Activated CD4-positive, alpha-beta memory T cell treated with anti-CD3 and anti-CD28 coated beads for 36 hours (primary cell): Measurements from ENCODE around the gene IGFL4. TPM values are rescaled to one million over a fixed set of nuclear protein-coding genes. Genes with fewer than 3 reads are reported as not detected.

Experiments used
- CTCF ChIA-PET: fragments of 350-600 bp; sonication (Branson Sonifier 250); formaldehyde crosslinking; loops from one replicate; lab custom pipeline; 2021; ENCODE audit warnings: antibody characterized with exemption, inconsistent platforms; lab: Charles Lee
- POLR2A ChIA-PET: fragments of 350-600 bp; sonication (Branson Sonifier 250); formaldehyde crosslinking; loops from one replicate; lab custom pipeline; 2021; ENCODE audit warnings: antibody characterized with exemption; lab: Charles Lee
- DNase-seq: peaks from one replicate; pipeline ENCODE4 v3.0.0-alpha.2; 2020
- H3K27ac Mint-ChIP-seq: one replicate; pipeline ENCODE4 v1.8.0; 2021; ENCODE audit warnings: mixed read lengths
- H3K27me3 Mint-ChIP-seq: one replicate; pipeline ENCODE4 v1.8.0; 2021; ENCODE audit warnings: mixed read lengths
- H3K36me3 Mint-ChIP-seq: one replicate; pipeline ENCODE4 v1.8.0; 2021; ENCODE audit warnings: mixed read lengths
- H3K4me1 Mint-ChIP-seq: one replicate; pipeline ENCODE4 v1.8.0; 2021; ENCODE audit warnings: low read depth, mixed read lengths
- H3K4me3 Mint-ChIP-seq: one replicate; pipeline ENCODE4 v1.8.0; 2021; ENCODE audit warnings: mild to moderate bottlenecking, mixed read lengths
- H3K9me3 Mint-ChIP-seq: one replicate; pipeline ENCODE4 v1.8.0; 2021; ENCODE audit warnings: mixed read lengths
- intact Hi-C: fragments of 100-400 bp; cut with micrococcal nuclease; formaldehyde crosslinking; loops from one replicate; pipeline ENCODE4 v1.15.1; 2023
- total RNA-seq, 2 experiments: library from RNA; stranded (reverse); gene quantifications; one replicate each; pipeline ENCODE4 v1.2.3, GENCODE V29; 2021

IGFL4 gene
- total RNA-seq, 2 experiments from 2014 or later, result not detected

DNA sequence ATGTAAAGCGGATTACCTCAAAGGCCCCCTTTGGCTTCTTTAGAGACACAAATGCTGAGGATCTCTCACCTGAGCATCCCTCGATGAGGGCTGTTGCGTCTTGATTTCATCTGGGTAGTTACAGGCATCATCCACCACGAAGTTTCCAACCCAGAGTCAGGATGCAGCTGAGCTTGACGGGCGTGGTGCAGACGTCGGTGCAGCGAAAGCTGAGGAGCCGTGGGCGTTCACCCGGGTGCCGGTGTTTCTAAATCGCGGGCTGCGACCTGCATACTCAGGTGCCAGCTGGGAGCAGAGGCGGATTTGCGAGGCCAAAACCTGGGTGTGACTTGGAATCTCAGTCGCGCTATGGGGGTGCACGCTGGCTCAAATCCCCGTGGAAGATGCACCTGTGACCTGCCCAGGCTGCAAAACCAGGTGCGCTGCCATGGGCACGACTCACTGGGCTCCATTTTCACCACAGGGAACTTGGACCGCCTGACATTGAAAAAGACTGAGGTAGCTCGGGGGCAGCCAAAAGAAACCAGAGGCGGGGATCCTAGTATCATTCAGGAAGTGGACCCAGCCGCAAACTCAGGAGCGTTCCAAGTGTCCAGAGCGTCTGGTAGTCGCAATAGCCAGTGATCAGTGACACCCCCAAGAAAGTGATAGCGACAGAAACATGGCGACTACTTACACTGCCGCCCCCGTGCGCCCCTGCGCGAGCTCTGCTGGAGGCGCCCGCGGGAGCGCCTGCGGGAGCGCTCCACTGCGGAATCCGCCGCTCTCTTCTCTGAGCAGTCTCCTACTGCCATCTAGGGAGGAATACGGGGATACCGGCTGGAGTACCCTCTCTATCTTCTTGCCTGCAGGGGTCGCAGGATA, 36.4 kb upstream of the IGFL4 start:
- POLR2A ChIA-PET, result no interaction called here

DNA sequence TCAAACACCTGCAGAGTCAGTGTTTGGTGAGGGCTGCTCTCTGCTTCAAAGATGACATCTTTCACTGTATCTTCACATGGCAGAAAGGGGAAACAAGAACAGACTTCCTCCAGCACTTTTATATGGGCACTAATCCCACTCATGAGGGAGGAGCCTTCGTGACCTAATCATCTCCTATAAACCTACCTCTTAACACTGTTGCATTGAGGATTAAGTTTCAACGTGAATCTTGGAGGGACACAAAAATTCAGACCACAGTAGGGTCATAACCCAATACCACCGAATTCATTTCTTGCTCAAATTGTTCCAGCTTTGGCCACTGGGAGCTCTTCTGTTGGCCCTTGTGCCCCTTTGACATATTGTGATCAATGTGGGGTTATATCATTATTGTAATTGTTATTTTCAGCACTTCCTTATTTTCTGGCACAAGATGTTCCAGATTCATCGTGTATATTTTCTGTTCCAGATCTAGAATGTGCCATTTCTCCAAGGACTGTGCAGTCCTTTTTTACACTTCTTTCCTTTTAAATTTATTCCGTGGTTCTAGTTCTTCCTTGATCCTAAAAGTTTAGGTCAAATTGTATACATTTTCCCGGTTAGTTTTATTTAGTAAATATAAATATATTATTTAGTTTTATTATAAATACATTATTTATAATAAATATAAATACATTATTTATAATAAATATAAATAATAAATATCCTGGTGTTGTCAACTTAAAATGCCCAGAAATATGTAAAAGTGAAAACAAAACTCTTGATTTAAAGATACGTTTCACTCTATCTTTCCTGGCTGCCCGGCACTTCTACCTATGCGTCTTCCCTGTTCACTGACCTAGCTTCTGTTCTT, 35.5 kb upstream of the IGFL4 start:
- intact Hi-C loops, result loop anchor here (2.0 kb wide), 1 partner anchor 47 kb away; no protein-coding TSS in a partner anchor
- Mint-ChIP-seq H3K27ac (no peak overlapping the region), H3K27me3 (peaks cover 74% of the 10 kb centered on the region), H3K36me3 (no peaks in the 10 kb centered on the region), H3K9me3 (peaks cover 2% of the 10 kb centered on the region), H3K4me3 (no peak overlapping the region), H3K4me1 (peaks cover 8% of the 10 kb centered on the region)
- ChIA-PET CTCF (interaction anchor here (0.6 to 7.7 kb wide), 6 partner anchors 9 to 189 kb away, joined by 3 to 92 read pairs (median 38); no protein-coding TSS in a partner anchor), POLR2A (no interaction called here)
- DNase-seq, result no peak

More for the DNA sequence above, 36.4 kb upstream of the IGFL4 start:
- Mint-ChIP-seq H3K4me1 (peaks cover 8% of the 10 kb centered on the region), H3K9me3 (peaks cover 2% of the 10 kb centered on the region), H3K36me3 (no peaks in the 10 kb centered on the region), H3K27me3 (peaks cover 77% of the 10 kb centered on the region), H3K27ac (no peak overlapping the region), H3K4me3 (no peak overlapping the region)
- intact Hi-C loops, result loop anchor here (1.0 to 2.0 kb wide), 2 partner anchors 48 to 112 kb away; no protein-coding TSS in a partner anchor
- CTCF ChIA-PET, result interaction anchor here (0.8 to 7.7 kb wide), 8 partner anchors 35 to 188 kb away, joined by 3 to 92 read pairs (median 5); no protein-coding TSS in a partner anchor
- DNase-seq, result peak; percentile 55

- Mint-ChIP-seq H3K27ac (no peak overlapping the region), H3K36me3 (no peaks in the 10 kb centered on the region), H3K4me1 (peaks cover 8% of the 10 kb centered on the region), H3K4me3 (no peak overlapping the region), H3K27me3 (peaks cover 72% of the 10 kb centered on the region), H3K9me3 (no peaks in the 10 kb centered on the region)
- intact Hi-C loops, result no loop called here
- CTCF ChIA-PET, result interaction anchor here (1.0 to 2.3 kb wide), 3 partner anchors 8 to 192 kb away, joined by 3 to 14 read pairs (median 8); no protein-coding TSS in a partner anchor
- no peak for DNase-seq
- POLR2A ChIA-PET, result no interaction called here
Measured at GRCh38 chr19:46073268-46073922, 32.6 kb upstream of the IGFL4 start.

GRCh38 chr19:46069806-46070341, 29.1 kb upstream of the IGFL4 start:
- POLR2A ChIA-PET, result no interaction called here
- Mint-ChIP-seq H3K36me3 (no peaks in the 10 kb centered on the region), H3K4me1 (no peaks in the 10 kb centered on the region), H3K4me3 (no peak overlapping the region), H3K9me3 (no peaks in the 10 kb centered on the region), H3K27ac (no peak overlapping the region), H3K27me3 (peaks cover 67% of the 10 kb centered on the region)
- intact Hi-C loops, result no loop called here
- no peak for DNase-seq
- CTCF ChIA-PET, result interaction anchor here (0.7 to 0.8 kb wide), 2 partner anchors 28 to 41 kb away, joined by 3 to 4 read pairs; no protein-coding TSS in a partner anchor

DNA sequence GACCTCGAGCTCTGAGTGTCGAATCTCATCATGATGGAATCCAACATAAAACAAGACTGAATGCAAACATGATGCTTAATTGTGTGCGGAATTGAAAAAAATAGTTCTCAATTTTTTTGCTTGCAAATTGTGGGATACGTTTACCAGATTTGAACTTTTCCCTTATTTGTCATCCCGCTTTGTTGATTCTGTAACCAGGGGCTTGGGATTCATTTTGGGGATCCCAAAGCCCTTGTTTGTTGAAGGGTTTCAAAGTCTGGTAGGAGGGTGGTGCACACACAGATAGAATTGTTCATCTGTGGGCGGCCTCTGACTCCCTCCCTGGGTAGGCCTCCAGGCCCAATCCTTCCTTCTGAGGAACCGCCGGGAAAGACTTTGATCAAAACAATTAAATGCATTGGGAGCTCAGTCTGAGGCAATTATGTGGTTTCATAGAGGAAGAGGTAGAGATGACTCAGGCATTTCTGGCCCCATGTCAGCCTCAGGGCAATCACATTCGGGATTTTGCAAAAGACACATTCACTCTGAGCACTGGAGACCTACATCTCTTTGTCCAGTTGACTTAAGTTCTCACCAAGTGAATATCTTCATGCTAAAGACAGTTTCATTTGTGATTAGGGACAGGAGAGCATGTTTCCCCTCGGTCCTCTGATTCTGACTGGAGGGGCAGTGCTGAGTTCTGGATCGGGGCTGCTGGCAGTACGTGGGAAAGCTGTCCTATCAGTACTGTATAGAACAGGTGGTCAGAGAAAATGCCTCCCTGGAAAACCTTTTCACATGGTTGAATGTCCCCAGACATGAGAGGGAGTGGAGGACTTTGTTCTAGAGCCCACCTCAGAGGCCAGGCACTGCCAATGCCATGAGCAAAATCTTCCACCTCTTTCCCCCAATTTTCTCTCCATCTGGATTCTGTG, 27.8 kb upstream of the IGFL4 start:
- POLR2A ChIA-PET, result no interaction called here

DNA sequence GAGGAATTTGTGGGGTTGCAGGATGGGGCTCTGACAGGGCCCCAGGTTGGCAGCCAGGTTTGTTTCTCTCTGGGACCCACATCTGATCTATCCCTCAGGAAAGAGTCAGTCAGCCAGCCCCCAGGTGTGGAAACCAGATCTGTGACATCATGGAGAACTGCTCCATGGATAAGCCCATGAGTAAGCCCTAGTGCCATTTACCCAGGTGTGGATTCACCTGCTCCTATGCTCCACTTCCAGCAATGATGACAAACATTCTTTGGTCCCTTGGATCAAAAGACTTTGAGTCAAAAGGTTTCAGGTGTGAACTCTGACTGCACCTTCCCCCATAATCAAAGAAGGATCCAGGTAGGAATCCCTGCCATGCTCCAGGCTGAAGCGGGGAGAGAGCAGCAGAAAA, 26.9 kb upstream of the IGFL4 start:
- Mint-ChIP-seq H3K36me3 (no peaks in the 10 kb centered on the region), H3K9me3 (no peaks in the 10 kb centered on the region), H3K27me3 (peaks cover 59% of the 10 kb centered on the region), H3K4me3 (no peak overlapping the region), H3K4me1 (no peaks in the 10 kb centered on the region), H3K27ac (no peak overlapping the region)
- no peak for DNase-seq
- ChIA-PET CTCF (interaction anchor here (2.1 kb wide), 1 partner anchor 39 kb away, joined by 6 read pairs; no protein-coding TSS in a partner anchor), POLR2A (no interaction called here)
- intact Hi-C loops, result no loop called here

More for the DNA sequence above, 27.8 kb upstream of the IGFL4 start:
- intact Hi-C loops, result no loop called here
- Mint-ChIP-seq H3K36me3 (no peaks in the 10 kb centered on the region), H3K4me3 (no peak overlapping the region), H3K27ac (no peak overlapping the region), H3K4me1 (no peaks in the 10 kb centered on the region), H3K9me3 (no peaks in the 10 kb centered on the region), H3K27me3 (peaks cover 67% of the 10 kb centered on the region)
- CTCF ChIA-PET, result interaction anchor here (1.1 kb wide), 1 partner anchor 10 kb away, joined by 4 read pairs; no protein-coding TSS in a partner anchor
- DNase-seq, result no peak

DNA sequence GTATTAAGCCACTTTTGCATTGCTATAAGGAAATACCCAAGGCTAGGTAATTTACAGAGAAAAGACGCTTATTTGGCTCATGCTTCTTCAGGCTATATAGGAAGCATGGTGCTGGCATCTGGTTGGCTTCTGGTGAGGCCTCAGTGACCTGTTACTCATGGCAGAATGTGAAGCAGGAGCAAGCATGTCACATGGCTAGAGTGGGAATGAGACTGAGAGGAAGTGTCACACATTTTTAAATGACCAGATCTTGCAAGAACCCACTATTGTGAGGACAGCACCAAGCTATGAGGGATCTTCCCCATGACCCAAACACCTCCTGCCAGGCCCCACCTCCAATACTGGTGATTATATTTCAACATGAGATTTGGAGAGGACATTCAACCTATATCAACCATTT, 25.7 kb upstream of the IGFL4 start:
- CTCF ChIA-PET, result interaction anchor here (0.9 to 2.1 kb wide), 2 partner anchors 17 to 37 kb away, joined by 3 to 6 read pairs; no protein-coding TSS in a partner anchor
- intact Hi-C loops, result no loop called here
- no peak overlapping the region for H3K4me3 Mint-ChIP-seq
- H3K27ac Mint-ChIP-seq, result no peak overlapping the region
- POLR2A ChIA-PET, result no interaction called here
- DNase-seq, result no peak
- H3K36me3 Mint-ChIP-seq, result no peaks in the 10 kb centered on the region
- H3K27me3 Mint-ChIP-seq, result peaks cover 52% of the 10 kb centered on the region
- H3K9me3 Mint-ChIP-seq, result no peaks in the 10 kb centered on the region
- no peaks in the 10 kb centered on the region for H3K4me1 Mint-ChIP-seq

GRCh38 chr19:46065486-46066071, 24.8 kb upstream of the IGFL4 start:
- no peak for DNase-seq
- POLR2A ChIA-PET, result no interaction called here
- Mint-ChIP-seq H3K4me3 (no peak overlapping the region), H3K4me1 (no peaks in the 10 kb centered on the region), H3K27me3 (peaks cover 43% of the 10 kb centered on the region), H3K27ac (no peak overlapping the region), H3K9me3 (peaks cover 3% of the 10 kb centered on the region), H3K36me3 (no peaks in the 10 kb centered on the region)
- CTCF ChIA-PET, result interaction anchor here (0.5 to 2.1 kb wide), 2 partner anchors 37 to 452 kb away, joined by 6 to 9 read pairs; no protein-coding TSS in a partner anchor
- intact Hi-C loops, result no loop called here

GRCh38 chr19:46063201-46063600, 22.4 kb upstream of the IGFL4 start:
- no peak overlapping the region for H3K4me3 Mint-ChIP-seq
- ChIA-PET CTCF (no interaction called here), POLR2A (no interaction called here)
- peaks cover 2% of the 10 kb centered on the region for H3K36me3 Mint-ChIP-seq
- H3K27me3 Mint-ChIP-seq, result peaks cover 34% of the 10 kb centered on the region
- H3K9me3 Mint-ChIP-seq, result peaks cover 16% of the 10 kb centered on the region
- H3K27ac Mint-ChIP-seq, result no peak overlapping the region
- intact Hi-C loops, result no loop called here
- no peak for DNase-seq
- no peaks in the 10 kb centered on the region for H3K4me1 Mint-ChIP-seq

DNA sequence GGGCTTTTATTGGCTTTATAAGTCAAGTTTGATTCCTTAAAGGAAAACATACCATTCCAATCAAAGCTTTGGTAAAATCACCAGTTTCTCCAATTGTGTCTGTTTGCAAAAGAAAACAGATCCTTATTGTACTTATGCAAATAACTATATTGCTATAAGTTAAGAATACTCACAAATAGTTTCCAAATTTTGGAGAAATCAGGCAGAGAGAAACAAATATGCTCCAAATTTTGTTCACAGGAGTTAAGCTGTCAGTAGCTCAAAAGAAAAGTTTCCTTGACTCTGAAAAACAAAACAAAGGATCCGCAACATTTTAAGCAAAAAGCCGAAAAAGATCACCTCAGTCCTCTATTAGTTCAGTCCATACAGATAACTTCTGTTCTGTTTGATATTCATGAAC, 19.2 kb upstream of the IGFL4 start:
- CTCF ChIA-PET, result interaction anchor here (1.2 kb wide), 1 partner anchor 11 kb away, joined by 3 read pairs; no protein-coding TSS in a partner anchor
- intact Hi-C loops, result no loop called here
- DNase-seq, result no peak
- POLR2A ChIA-PET, result no interaction called here
- Mint-ChIP-seq H3K36me3 (peaks cover 2% of the 10 kb centered on the region), H3K27ac (no peak overlapping the region), H3K27me3 (peaks cover 28% of the 10 kb centered on the region), H3K4me1 (no peaks in the 10 kb centered on the region), H3K9me3 (peaks cover 16% of the 10 kb centered on the region), H3K4me3 (no peak overlapping the region)
